GM18508 (cell line): ENCODE results near the gene PKP1.

Experiments used
- ATAC-seq: cut with Tn5 transposase; IDR thresholded peaks from one replicate; pipeline ENCODE4 v1.9.1; 2021; ENCODE audit warnings: moderate number of reproducible peaks; ENCODE audit not compliant: insufficient read depth, unreplicated experiment

The PKP1 gene

GRCh38 chr1:201360901-201361651 lies 77.8 kb downstream of the PKP1 start:
- no peak for ATAC-seq

GRCh38 chr1:201361652-201362504 lies 78.6 kb downstream of the PKP1 start:
- ATAC-seq = no peak

- no peak for ATAC-seq
Observed at GRCh38 chr1:201362906-201363305, 79.6 kb downstream of the PKP1 start.

GRCh38 chr1:201363467-201363866 lies 80.2 kb downstream of the PKP1 start:
- no peak for ATAC-seq

- ATAC-seq = no peak
Observed at GRCh38 chr1:201364808-201365105, 81.5 kb downstream of the PKP1 start.

- no peak for ATAC-seq
Observed at GRCh38 chr1:201365251-201365650, 81.9 kb downstream of the PKP1 start.

GRCh38 chr1:201366696-201367095 lies 83.4 kb downstream of the PKP1 start:
- ATAC-seq = no peak

- ATAC-seq = no peak
Observed at GRCh38 chr1:201369209-201369608, 85.9 kb downstream of the PKP1 start.

GRCh38 chr1:201370500-201370899 lies 87.2 kb downstream of the PKP1 start:
- no peak for ATAC-seq

- no peak for ATAC-seq
Observed at GRCh38 chr1:201371276-201371675, 88.0 kb downstream of the PKP1 start.

- no peak for ATAC-seq
Observed at GRCh38 chr1:201371792-201372191, 88.5 kb downstream of the PKP1 start.

GRCh38 chr1:201374364-201374763 lies 91.1 kb downstream of the PKP1 start:
- no peak for ATAC-seq

- ATAC-seq = no peak
Observed at GRCh38 chr1:201375169-201375568, 91.9 kb downstream of the PKP1 start.

- no peak for ATAC-seq
Observed at GRCh38 chr1:201376107-201376463, 92.8 kb downstream of the PKP1 start.

- ATAC-seq = no peak
Observed at GRCh38 chr1:201376464-201377374, 93.4 kb downstream of the PKP1 start.

GRCh38 chr1:201377611-201378092 lies 94.3 kb downstream of the PKP1 start, which contains the start of gene TNNT2:
Gene TNNT2 (minus strand): TSS chr1:201377680. CDS start chr1:201373254, 4,426 bp downstream.
- no peak for ATAC-seq

- ATAC-seq = no peak
Observed at GRCh38 chr1:201378804-201379203, 95.5 kb downstream of the PKP1 start.

- ATAC-seq = no peak
Observed at GRCh38 chr1:201379733-201380242, 96.5 kb downstream of the PKP1 start.

GRCh38 chr1:201381130-201381529 lies 97.8 kb downstream of the PKP1 start:
- no peak for ATAC-seq
